Transverse colon (tissue), 4 donors: ENCODE results near the gene MYO19. TPM values are rescaled to one million over a fixed set of nuclear protein-coding genes. Genes with fewer than 3 reads are reported as not detected.
A peak's percentile ranks its signal among the peaks of the same experiment; 100 is the strongest.

Source experiments
- DNase-seq: peaks from one replicate; pipeline ENCODE4 v3.0.0-alpha.2; 2019
- H3K27ac ChIP-seq, 4 donors: fragments of 200-600 bp; sonication (generic); 2 replicates each; pipeline ENCODE4 v1.5.1; 2016 to 2018; ENCODE audit warnings: inconsistent platforms in 4 of 4
- H3K27me3 ChIP-seq: fragments of 200-600 bp; sonication (generic); 2 replicates; pipeline ENCODE4 v1.5.1; 2017; ENCODE audit warnings: inconsistent platforms
- H3K36me3 ChIP-seq, 4 donors: fragments of 200-600 bp; sonication (generic); 2 replicates each; pipeline ENCODE4 v1.5.1; 2017 to 2019; ENCODE audit warnings: inconsistent platforms in 4 of 4
- H3K4me1 ChIP-seq, 4 donors: fragments of 200-600 bp; sonication (generic); 2 replicates each; pipeline ENCODE4 v1.5.1; 2017 to 2020; ENCODE audit warnings: inconsistent platforms in 4 of 4
- H3K4me3 ChIP-seq, 4 donors: fragments of 200-600 bp; sonication (generic); 1 replicate in 1 of 4; 2 replicates in 3 of 4; pipeline versions ENCODE4 v1.5.1 to v1.6.1; 2017 to 2019; ENCODE audit warnings: inconsistent platforms in 4 of 4
- H3K9me3 ChIP-seq, 2 donors: fragments of 200-600 bp; sonication (generic); 2 replicates each; pipeline ENCODE4 v1.5.1; 2017 to 2019; ENCODE audit warnings: inconsistent platforms in 2 of 2
- EP300 ChIP-seq: sonication (generic); formaldehyde crosslinking; IDR thresholded peaks from one replicate; pipeline ENCODE4 v1.6.1; 2017; ENCODE audit warnings: antibody characterized with exemption, low read depth
- POLR2A ChIP-seq: fragments of 450-650 bp; IDR thresholded peaks from one replicate; pipeline ENCODE4 v1.6.1; 2016; ENCODE audit warnings: antibody characterized with exemption, mild to moderate bottlenecking, moderate library complexity
- POLR2AphosphoS5 ChIP-seq, 3 donors: sonication (generic); formaldehyde crosslinking; IDR thresholded peaks; one replicate each; pipeline ENCODE4 v1.6.1; 2016; ENCODE audit warnings: antibody characterized with exemption in 3 of 3
- WGBS, 2 donors: methylation state at CpG; one replicate each; pipeline ENCODE4 v1.1.5; 2018; ENCODE audit warnings: low coverage in 1 of 2; 5-methylcytosine and 5-hydroxymethylcytosine counted together
- in situ Hi-C, 4 donors: fragments of 200-750 bp; cut with MboI; loops; one replicate each; pipeline versions ENCODE4 v1.15.0 to v1.15.1; 2017; ENCODE audit warnings: low sequenced_read_pairs in 3 of 4, low pct_ligation_motif_present in 1 of 4, low pct_unique_long_range_greater_than_20kb in 1 of 4
- intact Hi-C: fragments of 100-400 bp; cut with DNase I; formaldehyde crosslinking; loops from one replicate; pipeline ENCODE4 v1.15.1; 2023; ENCODE audit warnings: low total_unique reads
- total RNA-seq, 4 donors: library from RNA; depleted of rRNA; stranded (reverse); fragments of >200 nt; gene quantifications; one replicate each; pipeline ENCODE4 v1.1.0, GENCODE V29; 2016
- TF ChIP-seq, protein P1 (sequence below), 5 experiments: fragments of 200-600 bp in 3 of 5; fragments of 450-650 bp in 2 of 5; sonication (generic) in 3 of 5; IDR thresholded peaks; 1 replicate in 2 of 5; 2 replicates in 3 of 5; pipeline ENCODE4 v1.5.1; 2016 to 2017; ENCODE audit warnings: antibody characterized with exemption in 5 of 5, inconsistent platforms in 3 of 5, mild to moderate bottlenecking in 2 of 5, moderate library complexity in 1 of 5

The MYO19 gene, protein sequence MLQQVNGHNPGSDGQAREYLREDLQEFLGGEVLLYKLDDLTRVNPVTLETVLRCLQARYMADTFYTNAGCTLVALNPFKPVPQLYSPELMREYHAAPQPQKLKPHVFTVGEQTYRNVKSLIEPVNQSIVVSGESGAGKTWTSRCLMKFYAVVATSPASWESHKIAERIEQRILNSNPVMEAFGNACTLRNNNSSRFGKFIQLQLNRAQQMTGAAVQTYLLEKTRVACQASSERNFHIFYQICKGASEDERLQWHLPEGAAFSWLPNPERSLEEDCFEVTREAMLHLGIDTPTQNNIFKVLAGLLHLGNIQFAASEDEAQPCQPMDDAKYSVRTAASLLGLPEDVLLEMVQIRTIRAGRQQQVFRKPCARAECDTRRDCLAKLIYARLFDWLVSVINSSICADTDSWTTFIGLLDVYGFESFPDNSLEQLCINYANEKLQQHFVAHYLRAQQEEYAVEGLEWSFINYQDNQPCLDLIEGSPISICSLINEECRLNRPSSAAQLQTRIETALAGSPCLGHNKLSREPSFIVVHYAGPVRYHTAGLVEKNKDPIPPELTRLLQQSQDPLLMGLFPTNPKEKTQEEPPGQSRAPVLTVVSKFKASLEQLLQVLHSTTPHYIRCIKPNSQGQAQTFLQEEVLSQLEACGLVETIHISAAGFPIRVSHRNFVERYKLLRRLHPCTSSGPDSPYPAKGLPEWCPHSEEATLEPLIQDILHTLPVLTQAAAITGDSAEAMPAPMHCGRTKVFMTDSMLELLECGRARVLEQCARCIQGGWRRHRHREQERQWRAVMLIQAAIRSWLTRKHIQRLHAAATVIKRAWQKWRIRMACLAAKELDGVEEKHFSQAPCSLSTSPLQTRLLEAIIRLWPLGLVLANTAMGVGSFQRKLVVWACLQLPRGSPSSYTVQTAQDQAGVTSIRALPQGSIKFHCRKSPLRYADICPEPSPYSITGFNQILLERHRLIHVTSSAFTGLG
- 100 to 1,000 TPM in 3 of 4 donors, 10 to 100 TPM in 1; 94.2 to 230 (median 159) TPM for total RNA-seq

DNA sequence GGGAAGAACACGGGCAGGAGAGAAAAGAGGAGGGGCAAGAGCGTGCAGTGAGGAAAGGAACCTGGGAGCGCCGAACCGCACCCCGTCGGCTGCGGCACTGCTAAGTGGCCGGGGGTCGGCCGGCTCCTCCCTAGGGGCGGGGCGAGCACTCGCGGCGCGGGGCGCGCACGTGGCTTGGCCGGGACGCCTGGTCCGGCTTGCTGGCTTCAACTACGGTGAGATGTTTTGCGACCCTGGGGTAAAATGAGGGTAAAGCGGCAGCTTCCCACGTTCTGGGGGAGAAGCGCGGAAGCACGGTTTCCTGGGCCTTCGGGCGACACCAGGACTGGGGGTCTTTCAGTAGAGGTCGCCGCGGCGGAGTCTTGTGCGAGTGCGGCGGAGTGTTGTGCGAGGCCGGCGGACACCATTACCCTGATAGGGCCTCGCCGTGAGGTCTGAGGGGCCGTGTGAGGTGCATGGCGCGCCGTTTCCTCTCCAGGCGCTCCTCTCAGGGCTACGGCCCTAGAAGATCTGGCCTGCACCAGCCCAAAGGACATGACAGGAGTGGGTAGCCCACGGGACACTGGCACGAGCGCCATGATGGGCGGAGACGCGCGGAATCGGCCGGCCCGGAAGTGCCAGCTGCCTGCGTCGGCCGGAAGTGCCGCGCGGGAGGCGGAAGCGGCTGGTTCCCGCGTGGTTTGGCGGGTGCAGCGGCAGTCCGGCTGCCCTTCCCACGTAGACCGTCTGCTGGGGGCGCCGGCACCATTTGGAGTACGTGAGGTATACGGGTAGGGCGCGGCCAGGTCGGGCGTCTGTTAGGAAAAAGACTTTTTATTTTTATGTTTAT, at the start of gene MYO19, which contains the start of gene PIGW:
MYO19 (minus strand) TSS at position 29 of the 829 bp plus-strand sequence. CDS start 2,330 bp downstream, outside the sequence.
PIGW (plus strand) TSS at position 148 of the 829 bp plus-strand sequence. CDS start 2,115 bp downstream, outside the sequence.
- intact Hi-C loops: no loop called here

DNA sequence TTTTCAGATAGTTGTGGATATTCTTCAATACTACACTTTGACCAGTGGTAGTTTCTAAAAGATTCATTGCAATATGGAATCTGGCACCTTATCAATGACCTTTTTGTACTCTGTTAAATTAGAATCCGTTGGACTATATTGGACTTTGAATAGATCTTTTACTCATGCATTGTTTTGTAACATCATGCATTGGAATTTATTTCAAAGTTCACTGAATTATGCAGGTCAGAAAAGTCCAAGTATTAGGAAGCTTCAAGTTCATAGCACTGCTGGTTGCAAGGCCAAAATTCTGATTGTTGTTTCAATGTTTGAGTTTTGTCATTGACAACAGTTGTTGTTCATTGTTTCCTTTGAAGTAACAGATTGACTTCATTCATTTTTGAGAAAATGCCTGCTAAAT, 49.1 kb upstream of the MYO19 start:
- in situ Hi-C loops: no loop called here
- DNase-seq: no peak
- WGBS, 2 donors: 31 to 51% methylated on average over 1 of the region's 1 CpG
- Histone ChIP-seq H3K9me3 (no peaks in the 10 kb centered on the region), H3K36me3 (peaks cover 0 to 91% (median 41%) of the 10 kb centered on the region in 4 donors), H3K4me3 (no peak overlapping the region), H3K27ac (no peak overlapping the region), H3K27me3 (no peaks in the 10 kb centered on the region), H3K4me1 (no peaks in the 10 kb centered on the region)
- TF ChIP-seq, protein P1, sequence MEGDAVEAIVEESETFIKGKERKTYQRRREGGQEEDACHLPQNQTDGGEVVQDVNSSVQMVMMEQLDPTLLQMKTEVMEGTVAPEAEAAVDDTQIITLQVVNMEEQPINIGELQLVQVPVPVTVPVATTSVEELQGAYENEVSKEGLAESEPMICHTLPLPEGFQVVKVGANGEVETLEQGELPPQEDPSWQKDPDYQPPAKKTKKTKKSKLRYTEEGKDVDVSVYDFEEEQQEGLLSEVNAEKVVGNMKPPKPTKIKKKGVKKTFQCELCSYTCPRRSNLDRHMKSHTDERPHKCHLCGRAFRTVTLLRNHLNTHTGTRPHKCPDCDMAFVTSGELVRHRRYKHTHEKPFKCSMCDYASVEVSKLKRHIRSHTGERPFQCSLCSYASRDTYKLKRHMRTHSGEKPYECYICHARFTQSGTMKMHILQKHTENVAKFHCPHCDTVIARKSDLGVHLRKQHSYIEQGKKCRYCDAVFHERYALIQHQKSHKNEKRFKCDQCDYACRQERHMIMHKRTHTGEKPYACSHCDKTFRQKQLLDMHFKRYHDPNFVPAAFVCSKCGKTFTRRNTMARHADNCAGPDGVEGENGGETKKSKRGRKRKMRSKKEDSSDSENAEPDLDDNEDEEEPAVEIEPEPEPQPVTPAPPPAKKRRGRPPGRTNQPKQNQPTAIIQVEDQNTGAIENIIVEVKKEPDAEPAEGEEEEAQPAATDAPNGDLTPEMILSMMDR (IDR thresholded peaks at IDR 0.05): no peak
- TF ChIP-seq POLR2AphosphoS5 (IDR thresholded peaks at IDR 0.05) (no peak), EP300 (no peak), POLR2A (no peak)
- intact Hi-C loops: no loop called here

More for the DNA sequence above, at the start of gene MYO19, which contains the start of gene PIGW:
- H3K4me1 ChIP-seq: peaks cover 0 to 18% (median 16%) of the 10 kb centered on the region in 4 donors
- H3K27ac ChIP-seq: peak within 1 kb of the TSS; percentile 94 to 100 (median 96)
- WGBS, 2 donors: 1% methylated on average over 60 of the region's 83 CpGs; no CpG with 5 or more reads in 1 of the 2 donors
- peak; percentile 93 for DNase-seq
- in situ Hi-C loops: no loop called here
- H3K36me3 ChIP-seq: no peaks in the 10 kb centered on the region
- H3K9me3 ChIP-seq: no peaks in the 10 kb centered on the region
- H3K27me3 ChIP-seq: no peaks in the 10 kb centered on the region
- TF ChIP-seq POLR2A (peak; percentile 90), POLR2AphosphoS5 (IDR thresholded peaks at IDR 0.05) (peak; percentile 81 to 97 (median 96)), EP300 (no peak)
- TF ChIP-seq, protein P1 (IDR thresholded peaks at IDR 0.05): no peak
- peak within 1 kb of the TSS; percentile 66 to 93 (median 82) for H3K4me3 ChIP-seq

DNA sequence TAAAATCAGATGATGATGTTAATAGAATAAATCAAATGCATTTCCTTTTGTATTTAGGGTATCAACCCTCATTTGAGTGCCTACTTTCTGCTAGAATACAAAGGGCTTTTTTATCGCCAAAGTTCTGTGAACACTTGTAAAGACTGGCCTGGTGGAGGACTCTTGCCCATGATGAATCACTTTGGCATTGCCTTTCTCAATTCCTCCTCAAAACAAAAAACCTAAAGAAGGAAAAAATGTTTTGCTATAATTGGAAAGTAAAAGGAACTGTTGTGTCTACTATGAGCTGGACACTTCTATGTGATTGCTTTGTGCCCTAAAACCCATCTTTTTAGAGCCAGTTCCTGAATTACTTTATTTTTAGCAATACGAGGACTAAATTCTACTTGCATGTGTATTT, 44.0 kb upstream of the MYO19 start:
- TF ChIP-seq POLR2AphosphoS5 (IDR thresholded peaks at IDR 0.05): no peak
- no peak for TF ChIP-seq EP300
- no peak for TF ChIP-seq POLR2A
- TF ChIP-seq, protein P1 (IDR thresholded peaks at IDR 0.05): no peak
- WGBS, 2 donors: 96 to 100% methylated on average over 1 to 2 of the region's 2 CpGs
- Histone ChIP-seq H3K4me3 (no peak overlapping the region), H3K36me3 (peaks cover 0 to 70% (median 32%) of the 10 kb centered on the region in 4 donors), H3K27ac (no peak overlapping the region), H3K9me3 (no peaks in the 10 kb centered on the region), H3K27me3 (no peaks in the 10 kb centered on the region), H3K4me1 (no peaks in the 10 kb centered on the region)
- in situ Hi-C loops (no loop called here), intact Hi-C loops (no loop called here)
- DNase-seq: no peak
